GM19324 (cell line): Measurements from ENCODE around the gene SIRT3.
"Not testable (repeated sequence)": the region's sequence is repeated elsewhere in the genome, so short reads cannot be mapped to it uniquely, and the experiment has no call there.

Experiments used
- ATAC-seq: cut with Tn5 transposase; IDR thresholded peaks from one replicate; pipeline ENCODE4 v1.9.1; 2021; ENCODE audit warnings: mild to moderate bottlenecking, moderate library complexity; ENCODE audit not compliant: unreplicated experiment, low FRiP score

SIRT3 gene

GRCh38 chr11:189200-189783 is 46.9 kb downstream of the SIRT3 start:
- ATAC-seq = not testable (repeated sequence)

- not testable (repeated sequence) for ATAC-seq
Observed at GRCh38 chr11:180242-180641, 55.9 kb downstream of the SIRT3 start.
